ENCODE measurements around the gene ATXN3L.

Gene ATXN3L

GRCh38 chrX:13276991-13277390 lies 42.9 kb downstream of the ATXN3L start:
- intact Hi-C loops (cut with DNase I), result no loop called here
- no peak for DNase-seq

GRCh38 chrX:13275031-13275430 lies 44.8 kb downstream of the ATXN3L start:
- intact Hi-C loops (cut with DNase I), result no loop called here
- DNase-seq, result no peak

- no peak for DNase-seq
- intact Hi-C loops (cut with DNase I), result no loop called here
These were observed 47.4 kb downstream of the ATXN3L start for GRCh38 chrX:13272426-13272825.

GRCh38 chrX:13271511-13271910 lies 48.3 kb downstream of the ATXN3L start:
- intact Hi-C loops (cut with DNase I), result no loop called here

GRCh38 chrX:13270360-13270759 lies 49.5 kb downstream of the ATXN3L start:
- no peak for DNase-seq
- intact Hi-C loops (cut with DNase I), result no loop called here

More at GRCh38 chrX:13271511-13271910, 48.3 kb downstream of the ATXN3L start:
- DNase-seq, result no peak

- intact Hi-C loops (cut with DNase I), result no loop called here
- DNase-seq, result no peak
These were observed 51.0 kb downstream of the ATXN3L start for GRCh38 chrX:13268874-13269273.
